ENCODE measurements around the gene TNS3.

The TNS3 gene

GRCh38 chr7:47408675-47409074 is 173.2 kb downstream of the TNS3 start:
- TF ChIP-seq CTCF (IDR thresholded peaks at IDR 0.05; ENCODE audit: low read depth, low read length): no peak
- no peak overlapping the region for H3K4me3 ChIP-seq (ENCODE audit: low read depth, low read length)
- in situ Hi-C loops (cut with HindIII; ENCODE audit: low sequenced_read_pairs): no loop called here
- no peak for DNase-seq (ENCODE audit: low read depth, low spot score)

DNA sequence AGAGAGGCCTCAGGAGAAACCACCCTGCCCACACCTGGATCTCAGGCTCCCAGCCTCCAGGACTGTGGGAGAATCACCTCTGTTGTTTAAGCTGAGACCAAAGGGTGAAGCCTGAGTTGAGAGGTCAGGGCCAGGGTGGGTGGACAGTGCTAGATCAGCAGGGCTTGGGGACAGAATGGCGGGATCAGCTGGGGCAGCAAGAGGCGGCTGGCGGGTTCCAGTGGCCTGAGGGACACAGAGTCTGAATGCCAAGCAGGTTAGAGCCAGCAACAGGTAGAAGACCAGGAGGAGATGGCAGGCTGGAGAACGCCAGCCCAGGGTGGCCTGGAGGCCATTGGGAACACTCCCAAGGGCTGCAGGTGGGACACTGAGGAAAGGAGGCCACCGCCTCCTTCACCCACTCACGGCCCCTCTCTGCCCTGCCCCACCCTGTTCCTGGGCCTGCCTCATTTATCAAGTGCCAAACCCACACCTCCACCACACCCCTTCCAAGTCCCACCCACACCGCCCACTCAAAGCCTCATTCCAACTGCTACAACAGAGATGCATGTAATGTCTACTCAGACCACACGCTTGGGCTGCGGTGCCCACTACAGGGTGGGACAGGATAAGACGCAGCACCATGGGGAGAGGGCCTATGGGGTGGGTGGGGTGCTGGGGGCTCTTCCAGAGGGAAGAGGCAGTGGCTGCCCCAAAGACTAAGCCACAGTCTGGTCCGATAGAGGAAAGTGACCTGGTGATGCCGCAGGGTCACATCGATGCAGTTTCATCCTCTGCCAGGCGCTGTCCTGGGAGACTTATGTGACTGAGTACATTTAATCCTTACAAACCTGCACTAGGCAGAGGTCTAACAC is 173.9 kb downstream of the TNS3 start:
- no peak for TF ChIP-seq CTCF (IDR thresholded peaks at IDR 0.05; ENCODE audit: low read depth, low read length)
- DNase-seq (ENCODE audit: low read depth, low spot score): no peak
- in situ Hi-C loops (cut with HindIII; ENCODE audit: low sequenced_read_pairs): no loop called here
- no peak overlapping the region for H3K4me3 ChIP-seq (ENCODE audit: low read depth, low read length)

DNA sequence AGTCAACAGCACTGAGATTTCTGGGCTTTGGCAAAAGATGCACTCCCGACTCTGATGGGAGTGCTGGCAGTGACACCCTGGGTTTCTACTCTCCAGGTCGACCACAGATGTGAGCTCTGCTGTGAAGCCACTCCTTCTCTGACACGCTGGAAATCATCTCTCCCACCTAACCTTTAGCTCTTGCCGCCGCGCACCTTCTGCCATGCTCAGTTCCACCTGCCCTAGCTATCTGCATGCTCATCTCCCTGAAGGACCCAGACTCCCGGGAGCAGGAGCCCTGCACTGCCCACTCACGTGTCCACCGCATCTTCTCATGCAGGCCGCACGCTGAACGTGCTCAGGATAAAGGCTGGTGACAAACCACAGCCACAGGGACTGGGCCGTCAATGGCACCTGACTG is 174.8 kb downstream of the TNS3 start:
- DNase-seq (ENCODE audit: low read depth, low spot score): no peak
- TF ChIP-seq CTCF (IDR thresholded peaks at IDR 0.05; ENCODE audit: low read depth, low read length): no peak
- H3K4me3 ChIP-seq (ENCODE audit: low read depth, low read length): no peak overlapping the region
- in situ Hi-C loops (cut with HindIII; ENCODE audit: low sequenced_read_pairs): no loop called here

DNA sequence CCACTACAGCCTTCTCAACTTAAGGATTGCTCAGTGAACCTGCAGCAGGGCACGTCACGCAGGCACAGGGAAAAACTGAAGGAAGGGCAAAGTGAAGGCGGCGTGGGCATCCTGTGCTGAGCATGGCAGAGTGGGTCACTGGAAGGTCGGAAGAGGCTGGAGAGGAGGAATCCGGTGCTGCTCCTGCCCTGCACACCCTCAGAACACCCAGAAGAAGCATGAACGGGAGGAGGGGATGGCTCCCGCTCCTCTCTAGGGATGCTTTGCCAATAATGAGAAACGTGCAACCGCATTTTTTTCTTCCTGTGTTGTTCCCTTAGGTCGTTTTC is 175.1 kb downstream of the TNS3 start:
- no peak for TF ChIP-seq CTCF (IDR thresholded peaks at IDR 0.05; ENCODE audit: low read depth, low read length)
- no peak for DNase-seq (ENCODE audit: low read depth, low spot score)
- in situ Hi-C loops (cut with HindIII; ENCODE audit: low sequenced_read_pairs): no loop called here
- H3K4me3 ChIP-seq (ENCODE audit: low read depth, low read length): no peak overlapping the region

GRCh38 chr7:47405921-47406800 is 175.8 kb downstream of the TNS3 start:
- DNase-seq (ENCODE audit: low read depth, low spot score): peak; percentile 62
- no peak overlapping the region for H3K4me3 ChIP-seq (ENCODE audit: low read depth, low read length)
- in situ Hi-C loops (cut with HindIII; ENCODE audit: low sequenced_read_pairs): no loop called here
- TF ChIP-seq CTCF (IDR thresholded peaks at IDR 0.05; ENCODE audit: low read depth, low read length): no peak

DNA sequence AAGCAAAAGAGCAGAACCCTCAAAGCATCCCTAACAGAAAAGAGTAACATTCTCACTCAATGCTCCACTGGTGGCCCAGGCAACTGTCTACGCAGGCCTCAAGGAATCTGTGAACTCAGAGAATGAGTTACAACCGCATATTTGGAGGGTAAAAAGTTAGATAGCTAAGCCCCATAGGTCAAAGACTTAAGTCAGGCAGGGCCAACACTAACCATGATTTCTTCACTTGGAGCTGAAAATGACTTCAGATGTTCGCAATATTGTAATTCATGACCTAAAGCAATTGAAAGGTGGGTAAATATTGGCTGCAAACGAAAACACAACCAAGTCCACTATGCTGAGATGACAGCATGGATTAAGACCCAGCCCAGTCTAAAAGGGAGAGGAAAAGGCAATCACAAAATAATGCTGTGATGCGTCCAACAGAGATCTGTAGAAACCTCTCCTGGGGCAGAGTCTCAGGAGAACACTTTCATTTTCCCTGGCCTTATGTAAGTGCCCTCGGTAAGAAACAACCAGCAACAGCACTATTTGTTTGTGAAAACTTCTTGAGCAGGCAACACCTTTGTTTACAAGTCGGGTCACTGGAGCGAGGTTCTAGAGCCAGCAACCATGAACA is 176.5 kb downstream of the TNS3 start:
- in situ Hi-C loops (cut with HindIII; ENCODE audit: low sequenced_read_pairs): no loop called here
- no peak for TF ChIP-seq CTCF (IDR thresholded peaks at IDR 0.05; ENCODE audit: low read depth, low read length)
- no peak overlapping the region for H3K4me3 ChIP-seq (ENCODE audit: low read depth, low read length)
- no peak for DNase-seq (ENCODE audit: low read depth, low spot score)
